CD14-positive monocyte (primary cell): ENCODE measurements around the gene SVIL. TPM values are rescaled to one million over a fixed set of nuclear protein-coding genes. Genes with fewer than 3 reads are reported as not detected.
"Not testable (repeated sequence)": the region's sequence is repeated elsewhere in the genome, so short reads cannot be mapped to it uniquely, and the experiment has no call there.

ENCODE experiments used
- DNase-seq, 3 donors: peaks; one replicate each; pipeline ENCODE4 v3.0.0-alpha.2; 2011 to 2022
- H2AFZ ChIP-seq: 2 replicates; pipeline ENCODE4 v1.6.0; 2012; ENCODE audit warnings: mild to moderate bottlenecking, low read depth, low read length, inconsistent platforms; ENCODE audit not compliant: insufficient read depth, poor library complexity, severe bottlenecking
- H3K27ac ChIP-seq, 2 donors: 1 replicate in 1 of 2; 2 replicates in 1 of 2; pipeline ENCODE4 v1.5.1; 2012 to 2013; ENCODE audit warnings: low read length in 2 of 2, control low read depth in 1 of 2, inconsistent platforms in 1 of 2, low read depth in 1 of 2, mild to moderate bottlenecking in 1 of 2
- H3K27me3 ChIP-seq, 2 donors: one replicate each; pipeline versions ENCODE4 v1.6.0 to v1.6.1; 2011 to 2013; ENCODE audit warnings: low read length in 2 of 2; ENCODE audit not compliant: control insufficient read depth in 2 of 2, insufficient read depth in 2 of 2
- H3K36me3 ChIP-seq, 2 donors: replicated peaks in 1 of 2; 1 replicate in 1 of 2; 2 replicates in 1 of 2; pipeline versions ENCODE4 v1.5.1 to v1.6.1; 2012 to 2013; ENCODE audit warnings: low read length in 2 of 2, control low read depth in 1 of 2, inconsistent platforms in 1 of 2, mild to moderate bottlenecking in 1 of 2; ENCODE audit not compliant: insufficient read depth in 2 of 2, control insufficient read depth in 1 of 2
- H3K4me1 ChIP-seq, 2 donors: 1 replicate in 1 of 2; 2 replicates in 1 of 2; pipeline versions ENCODE4 v1.5.1 to v1.6.1; 2012 to 2013; ENCODE audit warnings: low read length in 2 of 2, control low read depth in 1 of 2, inconsistent platforms in 1 of 2, mild to moderate bottlenecking in 1 of 2, moderate library complexity in 1 of 2; ENCODE audit not compliant: insufficient read depth in 2 of 2, control insufficient read depth in 1 of 2
- H3K4me2 ChIP-seq: replicated peaks from 2 replicates; pipeline ENCODE3; 2012; ENCODE audit warnings: low read length, moderate library complexity, mild to moderate bottlenecking; ENCODE audit not compliant: poor library complexity, severe bottlenecking; ENCODE audit errors: extremely low read depth
- H3K4me3 ChIP-seq, 3 experiments: fragments of 200-600 bp in 1 of 3; sonication (generic) in 1 of 3; replicated peaks in 1 of 3; 1 replicate in 2 of 3; 2 replicates in 1 of 3; pipeline ENCODE4 v1.5.1; 2011 to 2013; ENCODE audit warnings: low read length in 3 of 3, mild to moderate bottlenecking in 3 of 3, control low read depth in 2 of 3, low read depth in 2 of 3, inconsistent platforms in 1 of 3, moderate library complexity in 1 of 3
- H3K79me2 ChIP-seq: 2 replicates; pipeline ENCODE4 v1.6.0; 2012; ENCODE audit warnings: mild to moderate bottlenecking, control low read depth, inconsistent platforms, low read length, moderate library complexity; ENCODE audit not compliant: insufficient read depth
- H3K9ac ChIP-seq: 2 replicates; pipeline ENCODE4 v1.6.0; 2017; ENCODE audit warnings: low read length, mild to moderate bottlenecking; ENCODE audit not compliant: insufficient read depth, poor library complexity, severe bottlenecking
- H3K9me3 ChIP-seq, 2 donors: replicated peaks in 1 of 2; 1 replicate in 1 of 2; 2 replicates in 1 of 2; pipeline versions ENCODE4 v1.5.1 to v1.6.1; 2012 to 2013; ENCODE audit warnings: low read length in 2 of 2, control low read depth in 1 of 2; ENCODE audit not compliant: control insufficient read depth in 1 of 2, insufficient read depth in 1 of 2
- H4K20me1 ChIP-seq: 2 replicates; pipeline ENCODE4 v1.6.0; 2012; ENCODE audit warnings: mild to moderate bottlenecking, low read length, control low read depth, moderate library complexity; ENCODE audit not compliant: insufficient read depth
- H3K27ac Mint-ChIP-seq, 7 donors: one replicate each; pipeline ENCODE4 v1.8.0; 2020; ENCODE audit warnings: mild to moderate bottlenecking in 7 of 7, mixed read lengths in 7 of 7, moderate library complexity in 6 of 7, inconsistent platforms in 2 of 7
- H3K27me3 Mint-ChIP-seq, 3 donors: one replicate each; pipeline ENCODE4 v1.8.0; 2021 to 2022; ENCODE audit warnings: low read depth in 3 of 3, mild to moderate bottlenecking in 3 of 3, mixed read lengths in 3 of 3, moderate library complexity in 3 of 3, inconsistent platforms in 1 of 3
- H3K36me3 Mint-ChIP-seq, 2 donors: one replicate each; pipeline ENCODE4 v1.8.0; 2020; ENCODE audit warnings: mixed read lengths in 2 of 2, inconsistent platforms in 1 of 2, mild to moderate bottlenecking in 1 of 2
- H3K4me1 Mint-ChIP-seq: one replicate; pipeline ENCODE4 v1.8.0; 2020; ENCODE audit warnings: mild to moderate bottlenecking, mixed read lengths
- H3K4me3 Mint-ChIP-seq, 2 donors: one replicate each; pipeline ENCODE4 v1.8.0; 2020; ENCODE audit warnings: mild to moderate bottlenecking in 2 of 2, mixed read lengths in 2 of 2, moderate library complexity in 1 of 2
- H3K9me3 Mint-ChIP-seq, 7 donors: one replicate each; pipeline ENCODE4 v1.8.0; 2020 to 2022; ENCODE audit warnings: mixed read lengths in 7 of 7, mild to moderate bottlenecking in 6 of 7, moderate library complexity in 6 of 7, inconsistent platforms in 2 of 7
- CTCF ChIP-seq: fragments of 200-600 bp; IDR thresholded peaks from one replicate; pipeline ENCODE4 v1.8.0; 2022; ENCODE audit warnings: antibody characterized with exemption, mild to moderate bottlenecking
- WGBS: methylation state at CpG from one replicate; pipeline ENCODE4 v1.1.5; 2013; ENCODE audit warnings: missing lambda C conversion rate; ENCODE audit not compliant: insufficient coverage; 5-methylcytosine and 5-hydroxymethylcytosine counted together
- intact Hi-C, 2 donors: fragments of 100-400 bp; cut with micrococcal nuclease; formaldehyde crosslinking; loops; one replicate each; pipeline versions ENCODE4 v1.15.0 to v1.15.1; 2023
- polyA plus RNA-seq, 3 donors: library from polyadenylated mRNA; depleted of rRNA in 1 of 3; unstranded in 2 of 3; stranded (reverse) in 1 of 3; fragments of 300-500 nt in 2 of 3; fragments of >200 nt in 1 of 3; fragmentation: Illumina TruSeq in 2 of 3; gene quantifications; 1 replicate in 2 of 3; 2 replicates in 1 of 3; pipeline ENCODE4 v1.2.3, GENCODE V29; 2012 to 2021

SVIL gene
- polyA plus RNA-seq, 3 donors: 2.1 to 14.3 (median 5.8) TPM

- Histone ChIP-seq H4K20me1 (no peaks in the 10 kb centered on the region), H3K27ac (peak overlapping the region in 1 of 2 donors; percentile 22), H3K4me3 (no peak overlapping the region), H3K4me2 (no peak overlapping the region), H3K79me2 (no peaks in the 10 kb centered on the region), H3K27me3 (no peaks in the 10 kb centered on the region), H3K9ac (no peak overlapping the region), H3K4me1 (peaks cover 18 to 20% of the 10 kb centered on the region in 2 donors), H2AFZ (no peak overlapping the region), H3K36me3 (peaks cover 3 to 38% of the 10 kb centered on the region in 2 donors), H3K9me3 (no peaks in the 10 kb centered on the region)
- intact Hi-C loops: no loop called here
- peak; percentile 53 to 81 (median 68) for DNase-seq
- WGBS: no CpG with 5 or more reads among the region's 7 CpGs
- Mint-ChIP-seq H3K9me3 (peaks cover 0 to 6% (median 0%) of the 10 kb centered on the region in 7 donors), H3K4me1 (peaks cover 18% of the 10 kb centered on the region), H3K27ac (peak overlapping the region in 6 of 7 donors; percentile 41 to 85 (median 65)), H3K27me3 (peaks cover 0 to 2% (median 0%) of the 10 kb centered on the region in 3 donors), H3K4me3 (peak overlapping the region in 1 of 2 donors; percentile 73), H3K36me3 (peaks cover 39 to 65% of the 10 kb centered on the region in 2 donors)
- no peak for TF ChIP-seq CTCF
These were observed 71.2 kb downstream of the SVIL start for GRCh38 chr10:29563420-29564035.

DNA sequence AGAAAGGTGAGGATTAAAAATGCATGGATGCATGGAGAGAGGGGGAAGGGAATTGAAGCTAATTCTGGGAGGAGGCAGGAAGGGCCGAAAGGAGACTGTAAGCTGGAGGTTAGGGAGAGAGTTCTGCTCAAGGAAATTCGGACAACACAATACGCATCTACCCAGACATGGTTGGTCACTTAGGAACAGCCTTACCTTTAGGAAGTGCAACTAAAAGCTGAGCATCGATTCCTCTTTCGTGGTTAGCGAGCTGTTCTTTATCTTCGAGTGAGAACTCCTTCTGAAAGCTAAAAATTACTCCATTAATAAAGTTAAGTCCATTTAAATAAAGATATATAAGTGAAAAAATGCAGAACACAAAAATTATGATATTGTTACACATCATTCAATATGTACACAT lies 71.8 kb downstream of the SVIL start:
- H3K4me1 Mint-ChIP-seq: peaks cover 18% of the 10 kb centered on the region
- peak overlapping the region; percentile 9 to 84 (median 73) for H3K27ac Mint-ChIP-seq

More for the DNA sequence above, 71.8 kb downstream of the SVIL start:
- H2AFZ ChIP-seq, H3K79me2 ChIP-seq, intact Hi-C loops, DNase-seq, H3K9me3 Mint-ChIP-seq, H4K20me1 ChIP-seq, H3K9me3 ChIP-seq, H3K27ac ChIP-seq, H3K27me3 ChIP-seq, H3K4me3 ChIP-seq, H3K27me3 Mint-ChIP-seq, H3K4me2 ChIP-seq, H3K9ac ChIP-seq: not testable (repeated sequence)
- Mint-ChIP-seq H3K4me3 (peak overlapping the region in 1 of 2 donors; percentile 2), H3K36me3 (peaks cover 37 to 62% of the 10 kb centered on the region in 2 donors)
- Histone ChIP-seq H3K36me3 (peaks cover 0 to 35% of the 10 kb centered on the region in 2 donors), H3K4me1 (peaks cover 18 to 20% of the 10 kb centered on the region in 2 donors)
- whole genome bisulfite sequencing: no CpG with 5 or more reads among the region's 7 CpGs
